Middle frontal gyrus (tissue), 1 donor: Measurements from ENCODE around the gene MEIS2.

Experiments
- DNase-seq: peaks from one replicate; pipeline ENCODE4 v3.0.0-alpha.2; 2015; ENCODE audit warnings: low spot score; ENCODE audit errors: extremely low spot score

The MEIS2 gene

DNA sequence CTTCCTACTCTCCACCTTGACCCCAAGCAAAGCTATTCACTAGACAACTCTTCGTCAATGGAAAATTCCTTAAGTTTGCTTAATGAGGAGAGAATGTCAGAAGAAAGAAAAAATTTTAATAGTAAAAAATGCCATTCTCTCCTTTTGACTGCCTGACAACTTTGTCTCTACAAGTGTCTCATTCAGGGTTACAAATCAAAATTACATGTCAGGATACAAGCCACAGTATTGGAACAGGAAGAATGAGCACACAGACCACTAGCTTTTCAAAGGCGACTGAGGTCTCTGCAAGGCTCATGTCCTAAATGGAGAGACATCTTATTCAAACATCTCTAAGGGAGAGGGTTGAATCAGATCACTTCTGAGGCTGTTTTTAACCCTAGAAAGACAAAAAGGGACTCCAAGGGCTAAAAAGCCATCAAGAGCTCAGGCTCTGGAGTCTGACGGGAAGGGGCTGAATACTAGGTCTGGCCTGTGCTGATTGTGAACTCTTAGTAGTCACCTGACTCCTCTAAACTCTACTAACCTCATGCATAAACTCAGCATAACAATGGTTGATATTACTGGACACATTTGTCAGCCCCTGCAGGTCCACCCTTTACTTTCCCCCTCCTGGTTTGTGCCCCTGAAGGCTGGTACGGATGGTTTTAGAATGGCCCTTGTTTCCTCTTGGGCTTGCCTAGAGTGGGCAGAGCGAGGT, 12.8 kb upstream of the MEIS2 start:
- no peak for DNase-seq

DNA sequence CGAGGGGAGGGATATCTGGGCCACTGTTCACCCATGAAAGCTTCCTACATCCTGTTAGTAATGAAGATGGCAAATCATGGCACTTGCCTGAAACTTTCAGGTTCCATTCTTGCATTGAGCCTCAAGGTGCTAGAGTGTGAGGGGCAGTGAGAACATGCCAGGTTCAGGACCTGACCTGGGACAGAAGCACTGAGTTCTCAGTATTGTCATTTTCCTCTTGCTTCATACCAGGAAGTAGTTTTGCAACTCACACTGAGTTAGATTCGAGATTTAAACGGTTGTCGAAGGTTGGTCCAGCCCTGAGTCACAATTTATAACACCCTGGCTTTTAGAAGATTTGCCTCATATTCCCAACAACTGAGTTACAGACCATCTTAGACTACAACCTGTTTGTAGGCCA, 11.8 kb upstream of the MEIS2 start:
- DNase-seq: no peak

DNA sequence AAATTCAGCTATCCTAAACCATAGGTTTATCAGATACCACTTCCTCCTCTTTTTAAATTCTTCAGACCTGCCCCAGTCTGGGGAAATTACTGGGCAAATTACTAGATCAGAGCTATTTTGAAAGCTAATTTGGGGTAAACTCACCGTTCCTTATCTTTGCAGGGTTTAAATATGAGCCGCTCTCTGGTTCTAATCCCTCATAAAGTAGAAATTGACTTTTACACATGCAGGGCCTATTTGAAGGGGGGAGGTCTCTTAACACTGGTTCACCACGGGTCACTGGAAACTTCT, 11.0 kb upstream of the MEIS2 start:
- no peak for DNase-seq

DNA sequence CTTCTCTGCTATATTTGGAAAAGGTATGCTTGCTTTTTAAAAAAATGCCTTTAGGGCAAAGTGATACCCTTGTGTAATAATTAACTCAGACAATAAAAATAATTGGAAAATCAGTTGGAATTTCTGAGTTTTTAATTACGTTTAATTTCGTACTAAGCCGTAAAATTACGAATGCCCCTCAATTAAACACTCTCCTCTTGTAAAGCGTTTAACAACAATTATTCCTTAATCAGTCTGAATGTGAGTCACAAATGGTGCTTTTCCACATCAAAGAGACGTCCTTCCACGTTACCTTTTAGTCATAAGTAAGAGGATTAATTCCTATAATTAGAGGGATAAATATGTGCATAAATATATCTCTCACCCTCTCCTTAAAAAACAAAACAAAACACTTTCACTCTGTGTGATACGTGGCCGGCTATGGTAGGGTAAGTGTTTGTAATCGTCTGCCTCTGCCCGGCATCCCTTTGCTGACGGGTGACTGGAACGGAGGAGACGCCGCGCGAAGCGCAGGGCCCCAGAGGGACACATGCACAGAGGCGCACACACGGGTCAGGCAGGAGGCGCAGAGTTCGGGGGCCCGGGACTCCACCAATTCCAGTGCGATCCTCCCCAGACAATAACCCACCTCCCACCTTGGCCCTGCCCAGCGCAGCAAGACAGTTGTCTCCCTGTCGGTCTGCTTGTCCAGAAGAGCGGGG, 9.7 kb upstream of the MEIS2 start:
- no peak for DNase-seq

DNA sequence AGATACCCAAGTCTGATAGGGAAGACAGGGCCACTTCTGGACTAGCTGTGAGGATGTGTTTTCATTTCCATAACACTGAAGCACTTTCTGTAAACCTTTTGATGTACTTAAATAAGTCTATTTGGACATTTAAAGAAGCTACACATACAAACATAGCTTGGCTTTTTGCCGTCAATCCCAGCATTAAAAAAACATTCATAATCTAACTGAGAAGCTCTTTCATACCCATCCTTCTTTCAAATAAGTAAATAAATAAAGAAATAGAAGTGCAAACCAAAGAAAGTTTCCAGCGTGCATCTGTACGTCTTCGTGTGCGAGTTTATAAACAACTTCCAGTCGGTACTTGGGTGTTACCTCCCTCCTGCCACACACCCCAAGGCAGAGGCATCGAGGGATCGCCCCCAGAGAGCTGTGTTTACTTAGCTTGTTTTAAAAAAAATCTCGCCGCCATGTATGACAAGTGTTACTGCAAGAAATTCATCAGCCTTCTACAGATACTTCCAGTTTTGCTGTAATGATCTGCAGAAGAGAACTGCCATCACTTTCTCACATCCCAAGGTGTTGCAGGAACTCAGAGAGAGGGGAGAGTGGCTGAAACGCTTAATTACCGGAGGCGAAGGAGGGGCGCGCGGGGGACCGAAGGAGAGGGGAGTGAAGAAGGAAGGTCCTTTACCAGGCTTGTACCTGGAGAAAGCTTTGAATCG, 9.0 kb upstream of the MEIS2 start:
- no peak for DNase-seq

DNA sequence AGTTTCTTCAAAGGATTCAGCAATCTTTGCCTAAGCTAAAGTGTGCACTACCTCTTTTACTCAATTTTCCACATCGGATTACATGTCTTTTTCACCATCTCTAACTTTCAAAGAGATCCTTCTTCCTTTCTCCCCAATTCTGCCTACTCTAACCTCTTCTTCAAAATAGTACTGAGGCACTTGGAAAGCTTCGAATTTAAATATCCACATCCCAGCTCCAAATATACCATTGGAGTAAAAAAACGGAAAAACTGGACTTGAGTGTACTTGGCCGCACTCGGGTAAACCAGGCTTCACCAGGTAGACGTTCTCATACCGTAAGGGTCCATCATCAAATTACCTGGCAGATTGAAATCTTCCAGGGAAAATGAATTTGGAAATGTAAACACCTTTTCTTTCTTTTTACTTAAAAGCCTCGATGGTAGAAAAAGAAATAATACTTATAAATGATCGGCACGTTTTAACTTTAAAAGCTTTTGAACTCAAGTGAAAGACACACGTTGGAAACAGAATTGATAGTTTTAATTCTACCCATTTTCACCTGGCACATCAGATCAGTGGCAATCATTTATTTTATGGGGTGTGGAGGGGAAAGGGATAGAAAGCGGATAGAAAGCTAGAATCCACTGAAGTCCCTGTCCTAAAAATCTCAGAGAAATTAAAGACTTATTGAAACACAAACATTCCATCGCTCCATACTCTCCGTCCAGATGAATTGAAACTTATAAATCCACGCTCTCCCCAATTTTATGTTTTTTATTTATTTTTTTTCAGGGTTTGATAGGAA, 8.2 kb upstream of the MEIS2 start:
- DNase-seq: no peak

DNA sequence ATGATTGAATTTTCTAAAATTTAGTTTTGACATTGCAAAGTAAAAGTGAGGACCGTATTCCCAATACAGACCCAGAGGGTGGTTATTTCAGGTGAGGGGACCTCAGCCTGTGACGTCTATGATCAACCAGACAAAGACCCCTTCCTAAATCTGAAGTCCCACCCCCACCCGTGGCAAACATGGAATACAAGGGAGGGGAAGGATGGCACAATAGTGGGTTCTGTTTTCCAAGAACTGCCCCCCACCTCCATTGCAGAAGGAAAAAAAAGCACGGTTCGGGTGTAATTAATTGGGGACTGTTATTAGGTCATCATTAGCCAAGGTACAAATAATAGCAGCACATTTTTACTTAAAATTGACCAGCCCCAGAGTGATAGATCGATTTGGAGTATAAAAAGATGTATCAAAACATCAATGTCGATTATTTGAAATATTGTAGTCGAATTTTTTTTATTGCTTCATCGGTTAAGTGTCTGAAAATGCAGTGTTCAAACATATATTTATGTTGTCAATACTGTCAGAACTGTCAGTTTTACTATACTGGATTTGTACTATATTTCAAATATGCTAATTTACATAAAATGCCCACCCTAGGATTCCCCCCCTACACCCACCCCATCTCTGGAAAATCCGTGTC, 7.5 kb upstream of the MEIS2 start:
- no peak for DNase-seq

DNA sequence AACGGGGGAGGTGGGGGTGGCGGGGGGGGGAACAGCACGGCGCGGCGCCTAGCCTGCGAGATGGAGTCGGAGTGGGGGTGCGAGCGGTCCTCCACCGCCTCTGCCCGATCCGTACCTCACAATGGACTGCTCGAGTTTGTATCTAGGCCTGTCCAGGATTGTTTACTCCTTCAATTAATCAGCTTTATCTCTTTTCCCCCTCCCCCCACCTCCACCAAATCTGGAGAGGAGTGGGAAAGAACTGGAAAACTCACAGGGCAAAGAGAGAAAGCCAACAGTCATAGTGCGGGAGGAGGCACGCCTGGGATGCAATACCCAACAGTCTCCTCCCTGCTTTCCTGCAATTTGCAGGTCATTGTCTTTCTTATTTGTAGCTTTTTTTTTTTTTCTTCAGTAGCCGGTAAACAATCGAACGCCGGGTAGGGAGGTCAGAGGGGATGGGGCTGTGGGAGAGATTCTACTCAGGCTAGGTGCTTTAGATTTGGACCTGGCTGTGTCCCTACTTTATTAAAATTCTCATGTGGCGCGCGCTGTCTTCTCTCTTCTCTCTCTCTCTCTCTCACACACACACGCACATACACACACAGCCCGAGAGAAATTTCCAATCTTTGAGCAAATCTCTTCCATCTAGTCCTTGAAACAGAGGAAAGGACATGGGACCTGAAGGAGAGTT, 6.9 kb upstream of the MEIS2 start:
- DNase-seq: no peak

DNA sequence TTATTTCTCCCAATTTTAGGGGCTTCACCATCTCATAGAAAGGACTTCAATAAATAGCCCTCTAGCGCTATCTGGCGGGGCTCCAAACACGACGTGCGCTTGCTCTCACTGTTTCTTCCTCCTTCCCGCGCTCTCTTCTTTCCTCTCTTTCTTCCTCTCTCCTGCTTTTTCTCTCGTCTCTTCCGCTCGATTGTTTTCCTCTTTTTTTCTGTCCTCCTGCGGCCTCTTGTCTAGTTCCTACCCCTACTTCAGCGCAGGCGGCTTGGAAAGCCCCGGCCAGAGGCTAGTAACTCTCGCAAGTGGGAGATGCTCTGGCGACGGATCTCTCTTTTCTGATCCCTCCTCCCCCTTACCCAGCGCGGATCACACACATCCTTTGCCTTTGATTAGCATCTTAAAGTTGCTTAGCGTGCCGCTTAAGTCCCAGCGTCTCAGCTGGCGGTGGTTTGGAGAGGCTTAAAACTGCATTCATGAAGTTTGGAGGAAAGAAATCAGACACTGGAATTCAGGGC, 6.2 kb upstream of the MEIS2 start:
- no peak for DNase-seq

DNA sequence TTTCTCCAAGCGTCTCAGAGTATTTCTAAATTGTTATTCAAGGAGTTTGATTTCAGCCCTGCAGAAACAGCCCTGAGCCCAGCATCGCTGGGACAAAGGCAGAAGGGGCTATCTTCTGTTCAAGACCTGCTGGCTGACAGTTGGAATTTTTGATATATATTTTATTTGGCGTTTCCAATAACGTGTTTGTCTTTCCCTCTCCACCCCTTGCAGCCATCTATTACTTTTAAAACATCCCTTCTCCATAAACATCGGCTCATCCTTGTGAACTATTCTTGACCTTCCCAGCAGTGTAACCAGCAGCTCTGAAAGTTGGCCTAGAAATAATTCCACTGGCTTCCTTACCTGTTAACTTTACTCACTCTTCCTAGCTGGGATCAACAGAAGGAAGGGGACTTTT, 5.5 kb upstream of the MEIS2 start:
- DNase-seq: no peak

DNA sequence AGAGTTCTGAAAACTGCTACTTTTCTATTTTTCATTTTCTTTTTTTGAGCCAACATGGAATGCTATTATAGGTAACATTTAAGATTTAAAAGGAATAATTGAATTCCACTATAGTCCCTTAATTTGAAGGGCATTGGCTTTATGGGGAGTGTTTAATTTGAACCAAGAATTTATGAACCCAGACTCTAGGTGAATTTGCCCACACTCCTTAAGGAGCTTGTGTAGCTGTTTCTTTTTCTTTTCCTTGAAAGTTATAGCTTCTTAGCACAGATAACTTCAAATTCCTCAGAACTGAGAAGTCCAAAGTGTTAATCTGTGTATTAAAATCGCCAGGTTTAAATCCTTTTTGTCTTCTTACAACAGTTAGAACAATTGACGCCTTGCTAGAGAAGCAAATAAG, 4.7 kb upstream of the MEIS2 start:
- DNase-seq: no peak

DNA sequence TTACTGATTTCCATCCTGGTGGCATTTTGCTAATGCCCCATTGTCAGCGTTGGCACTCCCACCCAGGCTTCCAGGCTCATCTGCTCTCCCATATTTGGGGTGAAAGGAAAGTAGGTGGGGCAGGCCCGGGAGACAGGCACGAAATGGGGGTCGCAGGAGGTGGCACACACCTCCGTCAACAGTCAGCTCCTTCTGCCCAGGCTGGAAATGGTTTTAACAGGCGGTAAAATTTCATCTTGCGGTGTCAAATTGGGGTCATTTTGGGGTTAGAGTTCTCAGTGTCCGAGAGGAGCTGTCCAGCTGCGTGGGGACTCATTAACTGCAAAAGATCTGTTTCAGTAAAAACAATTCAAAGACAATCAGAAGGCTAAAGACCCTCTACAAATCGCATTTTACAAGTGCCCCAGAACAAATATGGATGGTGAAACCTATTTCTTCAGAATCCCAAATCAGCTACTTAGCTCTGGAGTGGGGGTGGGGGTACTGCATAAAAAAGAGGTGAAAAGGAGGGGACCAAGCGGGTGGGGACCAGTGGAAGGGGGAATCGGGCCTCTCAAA, 4.2 kb upstream of the MEIS2 start:
- no peak for DNase-seq

DNA sequence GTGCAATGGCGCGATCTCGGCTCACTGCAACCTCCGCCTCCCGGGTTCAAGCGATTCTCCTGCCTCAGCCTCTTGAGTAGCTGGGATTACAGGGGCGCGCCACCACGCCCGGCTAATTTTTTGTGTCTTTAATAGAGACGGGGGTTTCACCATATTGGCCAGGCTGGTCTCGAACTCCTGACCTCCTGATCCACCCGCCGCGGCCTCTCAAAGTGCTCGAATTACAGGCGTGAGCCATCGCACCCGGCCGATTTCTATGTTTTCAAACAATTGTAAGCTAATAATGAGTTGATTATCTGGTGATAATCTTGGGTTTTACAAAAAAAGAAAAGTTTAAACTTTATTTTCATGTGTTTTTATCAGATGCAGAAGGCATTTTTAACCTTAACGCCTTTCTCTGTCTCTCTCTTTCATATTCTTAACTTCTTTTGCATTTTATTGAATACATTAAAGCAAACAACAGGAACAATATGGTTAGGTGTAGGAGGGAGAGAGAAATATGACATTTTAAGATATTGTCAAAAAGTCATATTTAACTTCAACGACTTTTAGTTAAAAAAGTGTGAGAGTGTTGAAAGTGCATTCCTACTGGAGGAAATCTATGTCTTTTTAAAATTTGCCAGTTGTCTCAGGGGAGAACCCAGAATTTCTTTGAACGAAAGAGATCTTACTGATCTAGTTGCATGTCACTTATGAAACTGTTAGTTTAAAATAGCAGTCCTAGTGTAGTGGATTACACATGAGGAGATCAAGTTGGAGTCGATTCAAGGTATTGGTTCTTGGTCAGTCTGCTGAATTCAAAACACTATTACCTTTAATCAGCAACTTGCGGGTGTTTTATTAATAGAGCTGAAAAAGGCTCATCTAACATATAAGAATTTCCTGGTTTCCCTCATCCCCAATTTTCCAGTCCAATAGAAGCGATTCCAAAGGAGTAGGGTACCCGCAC, 3.4 kb upstream of the MEIS2 start:
- no peak for DNase-seq

DNA sequence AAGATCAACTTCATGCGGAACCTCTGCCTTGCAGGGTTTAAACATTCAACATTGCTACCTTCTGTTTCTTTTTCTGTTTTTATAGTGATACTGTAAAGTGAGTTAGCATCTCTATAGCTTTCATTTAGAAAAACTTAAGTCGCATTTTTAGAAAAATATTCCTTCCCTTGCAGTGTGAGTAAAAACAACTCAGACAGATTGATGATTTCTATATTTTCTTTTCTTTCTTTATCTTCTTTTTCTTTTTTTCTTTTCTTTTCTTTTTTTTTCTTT, 2.8 kb upstream of the MEIS2 start:
- no peak for DNase-seq

DNA sequence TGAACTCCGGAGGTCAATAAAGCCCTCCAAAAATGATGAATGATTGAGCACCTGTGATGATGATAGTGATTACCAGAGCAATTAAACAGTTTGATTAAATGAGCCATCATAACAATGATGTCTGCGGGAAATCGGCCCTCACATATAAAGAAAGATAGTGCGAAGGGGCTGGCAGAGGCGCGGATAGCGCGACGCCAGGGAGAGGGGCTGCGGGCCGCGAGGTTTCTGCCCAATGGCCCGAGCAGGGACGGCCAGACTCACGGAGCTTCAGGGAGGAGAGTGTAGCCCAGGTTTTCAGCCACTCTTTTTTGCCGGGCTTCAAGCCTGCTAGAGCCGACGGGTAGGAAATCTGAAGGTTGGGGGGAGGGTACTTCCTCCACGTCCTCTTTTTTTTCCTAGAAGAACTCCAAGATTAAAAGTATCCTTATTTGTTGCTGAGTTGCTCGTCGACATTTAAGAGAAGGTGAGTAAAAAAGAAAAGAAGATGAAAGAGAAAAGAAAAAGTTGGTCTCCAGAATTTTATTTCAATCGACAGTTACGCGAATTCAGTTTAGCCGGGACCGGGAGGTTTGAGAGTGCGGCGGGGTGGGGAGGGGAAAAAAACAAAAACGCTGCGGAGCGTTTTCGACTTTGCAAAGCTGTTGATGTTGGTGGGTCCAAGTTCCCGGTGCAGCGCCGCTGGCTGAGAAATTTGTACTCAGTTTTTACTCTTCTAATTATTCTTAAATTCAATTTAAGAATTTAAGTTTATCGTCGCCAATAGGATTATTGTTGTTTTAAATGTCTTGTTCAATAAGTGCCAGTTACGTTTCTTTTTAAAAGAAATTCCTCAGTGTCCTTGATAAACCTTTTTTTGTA, 2.2 kb upstream of the MEIS2 start:
- no peak for DNase-seq

DNA sequence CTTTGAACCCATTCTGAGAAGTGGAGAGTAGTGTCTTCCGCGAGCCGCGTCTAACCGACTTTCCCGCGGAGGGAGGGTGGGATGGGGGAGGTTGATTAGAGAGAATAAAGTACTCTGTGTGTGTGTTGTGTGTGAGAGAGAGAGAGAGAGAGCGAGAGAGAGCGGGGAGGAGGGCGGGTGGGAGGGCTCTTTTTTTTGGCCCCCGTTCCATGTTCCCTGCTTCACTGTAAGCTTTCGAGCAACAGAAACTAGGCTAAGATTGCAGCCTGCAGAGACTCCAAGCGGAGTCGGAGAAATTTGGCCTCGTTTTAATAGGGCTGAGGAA, 1.6 kb upstream of the MEIS2 start:
- no peak for DNase-seq

DNA sequence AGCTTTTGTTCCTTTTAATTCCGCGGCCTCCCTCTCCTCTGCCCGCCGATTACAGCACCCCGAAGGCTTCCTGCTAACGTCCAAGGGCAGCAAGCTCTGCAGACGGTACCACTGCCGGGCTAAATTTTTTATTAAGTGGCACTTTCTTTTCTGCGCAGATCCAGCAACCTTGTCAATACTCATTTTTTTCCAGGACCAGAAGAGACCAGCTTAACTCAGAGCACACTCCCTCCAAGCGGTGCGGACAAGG, 542 bp upstream of the MEIS2 start:
- DNase-seq: no peak

DNA sequence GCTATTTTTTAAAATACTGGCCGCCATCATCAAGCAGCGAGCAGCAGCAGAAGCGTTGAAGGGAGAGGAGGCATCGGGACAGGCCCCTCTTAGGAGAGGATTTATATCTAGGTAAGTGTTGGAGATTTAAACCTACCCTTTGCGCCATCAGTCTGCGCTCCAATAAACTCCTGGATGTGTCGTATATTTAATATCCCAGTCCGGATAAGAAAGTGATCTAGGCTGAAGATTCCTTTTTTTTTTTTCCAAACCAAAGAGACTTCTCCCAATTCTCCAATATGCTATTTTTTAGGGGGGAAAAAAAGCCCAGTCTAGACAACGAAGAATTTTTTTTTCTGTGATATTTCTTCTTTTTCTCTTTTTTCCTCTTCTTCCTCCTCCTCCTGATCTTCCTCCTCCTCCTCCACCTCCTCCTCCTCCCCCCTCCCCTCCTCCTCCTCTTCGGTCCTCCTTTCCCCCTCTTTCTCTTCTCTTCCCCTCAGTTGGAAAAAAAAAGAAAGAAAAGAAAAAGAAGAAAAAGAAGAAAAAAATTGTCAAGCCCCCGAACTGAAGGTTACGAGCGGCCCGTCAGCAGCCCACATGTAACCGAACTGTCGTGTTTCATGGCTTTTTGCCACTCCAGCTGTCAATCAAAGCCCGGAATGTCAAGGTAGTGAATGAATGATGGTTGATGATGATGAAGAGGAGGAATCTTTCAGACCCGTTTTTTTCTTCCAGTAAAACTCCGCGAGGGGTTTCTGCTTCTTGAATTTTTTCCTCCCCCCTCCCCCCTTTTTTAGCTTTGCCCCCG, 835 bp downstream of the MEIS2 start:
- DNase-seq: no peak
